IPS-15b (cell line): ENCODE measurements around the gene UNKL.

ENCODE experiments used
- H3K27me3 ChIP-seq: one replicate; pipeline ENCODE4 v1.6.1; 2013; ENCODE audit warnings: low read length; ENCODE audit not compliant: control insufficient read depth, insufficient read depth
- H3K36me3 ChIP-seq: one replicate; pipeline ENCODE4 v1.6.1; 2013; ENCODE audit warnings: low read length; ENCODE audit not compliant: control insufficient read depth, insufficient read depth
- H3K4me1 ChIP-seq: one replicate; pipeline ENCODE4 v1.6.1; 2013; ENCODE audit warnings: mild to moderate bottlenecking, low read length; ENCODE audit not compliant: control insufficient read depth, insufficient read depth
- H3K4me3 ChIP-seq: one replicate; pipeline ENCODE4 v1.5.1; 2013; ENCODE audit warnings: low read depth, low read length
- H3K9ac ChIP-seq: one replicate; pipeline ENCODE4 v1.6.1; 2013; ENCODE audit warnings: low read depth, mild to moderate bottlenecking, low read length
- H3K9me3 ChIP-seq: one replicate; pipeline ENCODE4 v1.6.1; 2013; ENCODE audit warnings: mild to moderate bottlenecking, low read length; ENCODE audit not compliant: control insufficient read depth, insufficient read depth

Gene UNKL

GRCh38 chr16:1316033-1316405, 98.5 kb downstream of the UNKL start:
- Histone ChIP-seq H3K36me3 (peaks cover 76% of the 10 kb centered on the region), H3K4me1 (no peaks in the 10 kb centered on the region), H3K9ac (no peak overlapping the region), H3K4me3 (no peak overlapping the region), H3K9me3 (no peaks in the 10 kb centered on the region), H3K27me3 (no peaks in the 10 kb centered on the region)

DNA sequence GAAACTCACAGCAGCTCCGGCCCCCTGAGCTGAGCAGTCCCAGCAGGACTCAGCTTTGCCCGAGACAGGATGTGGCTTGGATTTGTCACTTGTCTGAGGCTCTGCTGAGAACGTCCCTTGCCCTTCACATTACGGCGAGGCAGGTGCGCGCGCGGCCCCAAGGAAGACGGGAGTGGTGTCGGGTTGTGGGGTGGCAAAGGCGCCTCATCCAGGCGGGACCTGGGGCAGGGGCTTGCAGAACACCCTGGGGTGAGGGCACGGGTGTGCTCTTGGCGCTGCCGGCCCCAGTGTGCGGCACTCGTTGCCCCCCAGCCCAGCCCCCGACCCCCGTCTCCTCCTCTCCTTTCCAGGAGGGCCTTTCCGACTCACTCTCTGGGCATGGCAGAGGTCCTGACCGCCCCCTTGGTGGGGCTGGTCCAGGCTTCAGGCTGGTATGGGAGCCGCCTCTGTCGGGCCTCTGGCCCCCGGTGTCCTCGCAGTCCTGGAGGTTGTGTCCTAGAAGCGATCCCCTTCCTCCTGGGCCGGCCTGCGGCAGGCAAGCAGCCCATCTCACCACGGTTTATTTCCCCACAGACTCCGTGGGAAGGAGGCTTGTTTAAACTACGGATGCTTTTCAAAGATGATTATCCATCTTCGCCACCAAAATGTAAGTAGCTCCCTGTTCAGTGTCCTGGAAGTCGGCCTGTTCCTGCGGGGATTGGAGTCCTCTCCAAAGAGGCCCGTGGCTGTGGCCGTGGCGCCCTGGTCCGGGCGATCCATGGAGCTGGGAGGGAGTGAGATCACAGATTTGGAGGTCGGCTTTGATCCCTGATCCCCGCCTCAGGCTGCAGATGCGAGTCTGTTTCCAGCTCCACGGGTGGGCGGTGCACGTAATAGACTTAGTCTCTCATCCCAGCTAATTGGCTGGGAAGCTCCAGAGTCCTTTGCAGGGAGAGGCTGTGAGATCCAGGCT, 99.1 kb downstream of the UNKL start:
- Histone ChIP-seq H3K27me3 (no peaks in the 10 kb centered on the region), H3K9ac (no peak overlapping the region), H3K9me3 (no peaks in the 10 kb centered on the region), H3K4me1 (no peaks in the 10 kb centered on the region), H3K36me3 (peaks cover 73% of the 10 kb centered on the region), H3K4me3 (no peak overlapping the region)

DNA sequence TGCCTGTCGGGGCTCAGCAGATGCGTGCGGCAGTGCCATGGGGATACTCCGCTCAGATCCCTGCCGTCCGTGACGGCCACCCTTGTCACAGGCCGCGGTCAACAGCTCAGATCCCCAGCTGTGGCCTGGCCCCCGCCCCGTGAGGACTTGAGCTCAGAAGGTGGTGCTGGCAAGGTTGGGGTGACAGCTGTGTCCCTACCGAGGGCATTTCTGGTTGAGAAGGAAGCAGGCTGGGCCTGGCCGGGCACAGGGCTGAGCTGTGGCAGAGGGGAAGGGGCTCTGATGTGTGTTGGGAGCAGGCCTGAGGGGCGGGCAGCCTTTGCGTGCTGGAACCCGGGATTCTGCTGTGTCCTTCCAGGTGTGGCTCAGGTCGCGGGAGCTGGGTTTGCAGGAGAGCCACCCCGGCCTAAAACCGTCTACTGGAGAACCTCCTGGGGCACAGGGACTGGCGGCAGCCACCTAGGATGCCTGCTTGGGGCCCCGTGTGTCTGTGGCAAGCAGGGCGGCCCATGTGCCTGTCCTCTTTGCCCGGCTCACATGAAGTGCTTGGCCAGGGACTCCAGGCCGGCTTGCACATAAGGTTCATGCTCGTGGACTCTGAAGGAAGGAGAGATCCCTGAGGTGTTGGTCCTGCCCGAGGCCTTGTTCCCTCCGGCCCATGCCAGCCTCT, 100.0 kb downstream of the UNKL start:
- Histone ChIP-seq H3K9me3 (no peaks in the 10 kb centered on the region), H3K36me3 (peaks cover 66% of the 10 kb centered on the region), H3K4me1 (no peaks in the 10 kb centered on the region), H3K4me3 (no peak overlapping the region), H3K27me3 (no peaks in the 10 kb centered on the region), H3K9ac (no peak overlapping the region)

DNA sequence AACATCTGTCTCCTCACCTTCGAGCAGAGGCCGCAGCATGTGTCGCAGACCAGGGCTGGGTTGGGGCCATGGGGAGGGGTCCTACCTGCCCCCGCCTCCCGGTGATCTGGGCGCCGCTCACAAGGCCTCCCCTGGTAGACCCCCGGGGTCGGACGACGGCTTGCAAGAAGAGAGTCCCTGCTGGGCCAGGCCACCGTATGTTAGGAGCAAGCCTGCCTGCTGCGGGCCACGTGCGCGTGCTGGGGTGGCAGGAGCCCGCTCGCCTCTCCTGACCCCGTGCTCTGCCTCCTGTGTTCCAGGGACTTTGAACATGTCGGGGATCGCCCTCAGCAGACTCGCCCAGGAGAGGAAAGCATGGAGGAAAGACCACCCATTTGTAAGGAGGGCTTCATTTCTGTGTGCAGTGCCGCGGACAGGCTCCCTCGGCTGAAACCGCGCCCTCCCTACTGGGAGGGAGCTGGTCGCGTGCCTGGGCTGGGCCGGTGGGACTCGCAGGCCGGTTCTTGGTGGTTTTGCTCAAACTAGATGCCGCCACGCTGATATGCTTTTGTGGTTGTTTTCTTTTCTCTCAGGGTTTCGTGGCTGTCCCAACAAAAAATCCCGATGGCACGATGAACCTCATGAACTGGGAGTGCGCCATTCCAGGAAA, 100.7 kb downstream of the UNKL start:
- no peaks in the 10 kb centered on the region for H3K9me3 ChIP-seq
- no peaks in the 10 kb centered on the region for H3K27me3 ChIP-seq
- peaks cover 59% of the 10 kb centered on the region for H3K36me3 ChIP-seq
- H3K4me3 ChIP-seq: no peak overlapping the region
- no peaks in the 10 kb centered on the region for H3K4me1 ChIP-seq
- no peak overlapping the region for H3K9ac ChIP-seq
